Measurements from ENCODE around the gene RNF144B. TPM values are rescaled to one million over a fixed set of nuclear protein-coding genes. Genes with fewer than 3 reads are reported as not detected.

Gene RNF144B
- total and polyA plus RNA-seq, 2 experiments from 2014 or later = 4.2 to 9.0 TPM

GRCh38 chr6:18467741-18468502, 80.8 kb downstream of the RNF144B start:
- no peaks in the 10 kb centered on the region for H3K79me2 ChIP-seq (replicated peaks; ENCODE audit: insufficient read depth)
- no peaks in the 10 kb centered on the region for H3F3A ChIP-seq (replicated peaks; ENCODE audit: low read depth)
- TF ChIP-seq ZNF114 (CRISPR knock-in tag; IDR thresholded peaks at IDR 0.05) (no peak), EZH2phosphoT487 (IDR thresholded peaks at IDR 0.05; ENCODE audit: unreplicated experiment) (no peak), CREB1 (CRISPR knock-in tag; IDR thresholded peaks at IDR 0.05; ENCODE audit: low read depth) (no peak), ZNF462 (CRISPR knock-in tag; IDR thresholded peaks at IDR 0.05) (no peak), POLR2AphosphoS5 (IDR thresholded peaks at IDR 0.05; ENCODE audit: low read depth) (no peak), STAT1 (IDR thresholded peaks at IDR 0.05; ENCODE audit: unreplicated experiment) (no peak), NANOG (IDR thresholded peaks at IDR 0.05; ENCODE audit: borderline replicate concordance) (no peak)
- no peaks in the 10 kb centered on the region for H4K20me1 ChIP-seq (replicated peaks; ENCODE audit: insufficient read depth)
- H3K4me2 ChIP-seq = no peak overlapping the region
- 0 out of 2 replicates have a peak, but pooled peaks cover 6% of the 10 kb centered on the region for H3K4me1 ChIP-seq (ENCODE audit: insufficient read depth)
- H3K27ac ChIP-seq (ENCODE audit: low read depth) = peak overlapping the region; percentile 47; the same call in 1 of the 2 replicates
- Mint-ChIP-seq H3K9me3 (no peaks in the 10 kb centered on the region), H3K27me3 (ENCODE audit: insufficient read depth, low read depth, poor library complexity) (no peaks in the 10 kb centered on the region), H3K27ac (no peak overlapping the region), H3K4me1 (peaks cover 7% of the 10 kb centered on the region; the same call in 2 of the 3 replicates), H3K4me3 (no peak overlapping the region), H3K36me3 (ENCODE audit: low read depth) (peaks cover 6% of the 10 kb centered on the region; the same call in 1 of the 3 replicates)
- H3K27me3 ChIP-seq (ENCODE audit: insufficient read depth) = no peaks in the 10 kb centered on the region
- no peaks in the 10 kb centered on the region for H3K36me3 ChIP-seq (ENCODE audit: insufficient read depth)
- H3K4me3 ChIP-seq = no peak overlapping the region
- peaks cover 2% of the 10 kb centered on the region; the same call in 1 of the 2 replicates for H3K9me2 ChIP-seq (ENCODE audit: insufficient read depth)
- ATAC-seq = no peak
- DNase-seq (ENCODE audit: low spot score) = no peak
- H2AFZ ChIP-seq = no peak overlapping the region
